Kidney epithelial cell (primary cell): ENCODE results near the gene TBK1. TPM values are rescaled to one million over a fixed set of nuclear protein-coding genes. Genes with fewer than 3 reads are reported as not detected.

Source experiments
- DNase-seq: peaks from one replicate; pipeline ENCODE4 v3.0.0-alpha.2; 2010; ENCODE audit warnings: low read depth
- H3K27me3 ChIP-seq: 2 replicates; pipeline ENCODE4 v1.6.0; 2011; ENCODE audit warnings: low read length; ENCODE audit not compliant: control insufficient read depth, insufficient read depth
- H3K36me3 ChIP-seq: 2 replicates; pipeline ENCODE4 v1.5.1; 2011; ENCODE audit warnings: low read length; ENCODE audit not compliant: control insufficient read depth, insufficient read depth
- H3K4me3 ChIP-seq: 2 replicates; pipeline ENCODE4 v1.5.1; 2011; ENCODE audit warnings: low read depth, mild to moderate bottlenecking, control low read depth, low read length
- CTCF ChIP-seq: IDR thresholded peaks from 2 replicates; pipeline ENCODE4 v1.5.1; 2011; ENCODE audit warnings: mild to moderate bottlenecking, moderate library complexity, low read length, control low read depth, inconsistent platforms; ENCODE audit not compliant: insufficient read depth, poor library complexity, severe bottlenecking
- total RNA-seq: library from RNA; depleted of rRNA; stranded (reverse); fragments of >200 nt; gene quantifications from 2 replicates; pipeline ENCODE4 v1.2.3, GENCODE V29; 2015

TBK1 gene
- total RNA-seq, 1 donor from 2014 or later = 21.0 TPM

GRCh38 chr12:64446295-64446694 lies 5.6 kb upstream of the TBK1 start:
- no peaks in the 10 kb centered on the region for H3K36me3 ChIP-seq
- no peak for TF ChIP-seq CTCF
- H3K4me3 ChIP-seq = no peak overlapping the region
- no peaks in the 10 kb centered on the region for H3K27me3 ChIP-seq
- DNase-seq = no peak

- TF ChIP-seq CTCF = no peak
- no peak for DNase-seq
- H3K27me3 ChIP-seq = no peaks in the 10 kb centered on the region
- no peak overlapping the region for H3K4me3 ChIP-seq
- H3K36me3 ChIP-seq = no peaks in the 10 kb centered on the region
These were observed 1.8 kb upstream of the TBK1 start for GRCh38 chr12:64450057-64450640.

- no peaks in the 10 kb centered on the region for H3K36me3 ChIP-seq
- DNase-seq = no peak
- H3K4me3 ChIP-seq = peak overlapping the region; percentile 94
- H3K27me3 ChIP-seq = no peaks in the 10 kb centered on the region
- no peak for TF ChIP-seq CTCF
These were observed 1.0 kb upstream of the TBK1 start for GRCh38 chr12:64450711-64451486.

GRCh38 chr12:64452559-64453329 lies 824 bp downstream of the TBK1 start:
- peak overlapping the region; percentile 94 for H3K4me3 ChIP-seq
- TF ChIP-seq CTCF = no peak
- no peaks in the 10 kb centered on the region for H3K27me3 ChIP-seq
- no peaks in the 10 kb centered on the region for H3K36me3 ChIP-seq
- DNase-seq = peak; percentile 41

GRCh38 chr12:64455506-64455905 lies 3.6 kb downstream of the TBK1 start:
- H3K27me3 ChIP-seq = no peaks in the 10 kb centered on the region
- no peak for TF ChIP-seq CTCF
- no peak for DNase-seq
- no peak overlapping the region for H3K4me3 ChIP-seq
- H3K36me3 ChIP-seq = no peaks in the 10 kb centered on the region
